GM12865 (cell line): ENCODE results near the gene FBXL4.

ENCODE experiments used
- DNase-seq: peaks from one replicate; pipeline ENCODE4 v3.0.0; 2010; ENCODE audit warnings: low read depth
- H3K4me3 ChIP-seq: 2 replicates; pipeline ENCODE4 v1.5.1; 2011; ENCODE audit warnings: mild to moderate bottlenecking, low read depth, low read length, control low read depth
- TF ChIP-seq, protein P1 (sequence below): IDR thresholded peaks from 2 replicates; pipeline ENCODE4 v1.5.1; 2011; ENCODE audit warnings: low read length, control low read depth, low read depth, inconsistent platforms; ENCODE audit not compliant: insufficient read depth; ENCODE audit errors: missing control alignments

The FBXL4 gene

DNA sequence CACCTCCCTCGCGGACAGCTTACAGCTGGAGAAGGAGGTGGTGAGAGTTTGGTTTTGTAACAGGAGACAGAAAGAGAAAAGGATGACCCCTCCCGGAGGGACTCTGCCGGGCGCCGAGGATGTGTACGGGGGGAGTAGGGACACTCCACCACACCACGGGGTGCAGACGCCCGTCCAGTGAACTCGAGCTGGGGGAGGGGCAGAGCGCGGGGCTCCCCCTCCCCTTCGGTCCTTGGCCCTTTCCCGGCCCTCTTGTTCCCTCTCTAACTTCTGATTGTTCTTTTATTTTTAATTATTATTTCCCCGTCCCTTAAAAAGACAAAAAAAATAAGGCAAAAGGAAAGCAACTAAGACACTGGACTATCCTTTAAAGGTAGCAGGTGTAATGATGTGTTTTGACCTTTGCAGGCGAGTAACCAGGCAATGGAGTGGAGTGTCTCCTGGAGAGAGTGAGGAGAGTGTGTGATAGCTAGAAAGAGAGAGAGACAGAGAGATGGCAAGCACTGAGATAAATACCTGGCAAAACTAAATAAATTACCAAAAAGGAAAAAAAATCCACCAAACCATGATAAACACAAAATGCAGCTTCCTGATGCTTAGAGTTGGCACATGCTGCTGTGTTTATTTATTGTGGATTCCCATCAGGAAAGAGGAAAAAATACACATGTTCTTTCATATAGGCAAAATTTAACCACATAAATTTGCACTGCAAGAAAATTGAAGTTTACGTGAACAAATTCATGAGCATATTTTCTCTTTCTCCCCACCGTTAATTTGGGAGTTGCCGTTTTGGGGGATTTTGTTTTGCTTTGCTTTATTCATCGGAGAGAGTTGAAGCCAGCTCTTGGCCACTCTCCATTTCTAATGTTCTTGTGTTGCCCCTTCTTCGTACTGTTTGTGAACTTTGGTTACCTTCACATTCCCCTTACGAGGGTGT is 111.5 kb downstream of the FBXL4 start:
- no peak overlapping the region for H3K4me3 ChIP-seq
- TF ChIP-seq, protein P1, sequence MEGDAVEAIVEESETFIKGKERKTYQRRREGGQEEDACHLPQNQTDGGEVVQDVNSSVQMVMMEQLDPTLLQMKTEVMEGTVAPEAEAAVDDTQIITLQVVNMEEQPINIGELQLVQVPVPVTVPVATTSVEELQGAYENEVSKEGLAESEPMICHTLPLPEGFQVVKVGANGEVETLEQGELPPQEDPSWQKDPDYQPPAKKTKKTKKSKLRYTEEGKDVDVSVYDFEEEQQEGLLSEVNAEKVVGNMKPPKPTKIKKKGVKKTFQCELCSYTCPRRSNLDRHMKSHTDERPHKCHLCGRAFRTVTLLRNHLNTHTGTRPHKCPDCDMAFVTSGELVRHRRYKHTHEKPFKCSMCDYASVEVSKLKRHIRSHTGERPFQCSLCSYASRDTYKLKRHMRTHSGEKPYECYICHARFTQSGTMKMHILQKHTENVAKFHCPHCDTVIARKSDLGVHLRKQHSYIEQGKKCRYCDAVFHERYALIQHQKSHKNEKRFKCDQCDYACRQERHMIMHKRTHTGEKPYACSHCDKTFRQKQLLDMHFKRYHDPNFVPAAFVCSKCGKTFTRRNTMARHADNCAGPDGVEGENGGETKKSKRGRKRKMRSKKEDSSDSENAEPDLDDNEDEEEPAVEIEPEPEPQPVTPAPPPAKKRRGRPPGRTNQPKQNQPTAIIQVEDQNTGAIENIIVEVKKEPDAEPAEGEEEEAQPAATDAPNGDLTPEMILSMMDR, result no peak
- no peak for DNase-seq

DNA sequence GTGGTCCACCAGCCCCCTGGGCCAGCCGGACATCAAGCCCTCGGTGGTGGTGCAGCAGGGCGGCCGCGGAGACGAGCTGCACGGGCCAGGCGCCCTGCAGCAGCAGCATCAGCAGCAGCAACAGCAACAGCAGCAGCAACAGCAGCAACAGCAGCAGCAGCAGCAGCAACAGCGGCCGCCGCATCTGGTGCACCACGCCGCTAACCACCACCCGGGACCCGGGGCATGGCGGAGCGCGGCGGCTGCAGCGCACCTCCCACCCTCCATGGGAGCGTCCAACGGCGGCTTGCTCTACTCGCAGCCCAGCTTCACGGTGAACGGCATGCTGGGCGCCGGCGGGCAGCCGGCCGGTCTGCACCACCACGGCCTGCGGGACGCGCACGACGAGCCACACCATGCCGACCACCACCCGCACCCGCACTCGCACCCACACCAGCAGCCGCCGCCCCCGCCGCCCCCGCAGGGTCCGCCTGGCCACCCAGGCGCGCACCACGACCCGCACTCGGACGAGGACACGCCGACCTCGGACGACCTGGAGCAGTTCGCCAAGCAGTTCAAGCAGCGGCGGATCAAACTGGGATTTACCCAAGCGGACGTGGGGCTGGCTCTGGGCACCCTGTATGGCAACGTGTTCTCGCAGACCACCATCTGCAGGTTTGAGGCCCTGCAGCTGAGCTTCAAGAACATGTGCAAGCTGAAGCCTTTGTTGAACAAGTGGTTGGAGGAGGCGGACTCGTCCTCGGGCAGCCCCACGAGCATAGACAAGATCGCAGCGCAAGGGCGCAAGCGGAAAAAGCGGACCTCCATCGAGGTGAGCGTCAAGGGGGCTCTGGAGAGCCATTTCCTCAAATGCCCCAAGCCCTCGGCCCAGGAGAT is 112.4 kb downstream of the FBXL4 start:
- no peak for DNase-seq
- peak overlapping the region; percentile 29 for H3K4me3 ChIP-seq
- TF ChIP-seq, protein P1, result no peak

GRCh38 chr6:98834060-98835031 is 113.4 kb downstream of the FBXL4 start, which contains the start of gene POU3F2:
POU3F2 (plus strand) TSS chr6:98834574; CDS start chr6:98834874, 300 bp downstream.
- H3K4me3 ChIP-seq, result peak within 1 kb of the TSS; percentile 55
- DNase-seq, result peak; percentile 78
- TF ChIP-seq, protein P1, result no peak

DNA sequence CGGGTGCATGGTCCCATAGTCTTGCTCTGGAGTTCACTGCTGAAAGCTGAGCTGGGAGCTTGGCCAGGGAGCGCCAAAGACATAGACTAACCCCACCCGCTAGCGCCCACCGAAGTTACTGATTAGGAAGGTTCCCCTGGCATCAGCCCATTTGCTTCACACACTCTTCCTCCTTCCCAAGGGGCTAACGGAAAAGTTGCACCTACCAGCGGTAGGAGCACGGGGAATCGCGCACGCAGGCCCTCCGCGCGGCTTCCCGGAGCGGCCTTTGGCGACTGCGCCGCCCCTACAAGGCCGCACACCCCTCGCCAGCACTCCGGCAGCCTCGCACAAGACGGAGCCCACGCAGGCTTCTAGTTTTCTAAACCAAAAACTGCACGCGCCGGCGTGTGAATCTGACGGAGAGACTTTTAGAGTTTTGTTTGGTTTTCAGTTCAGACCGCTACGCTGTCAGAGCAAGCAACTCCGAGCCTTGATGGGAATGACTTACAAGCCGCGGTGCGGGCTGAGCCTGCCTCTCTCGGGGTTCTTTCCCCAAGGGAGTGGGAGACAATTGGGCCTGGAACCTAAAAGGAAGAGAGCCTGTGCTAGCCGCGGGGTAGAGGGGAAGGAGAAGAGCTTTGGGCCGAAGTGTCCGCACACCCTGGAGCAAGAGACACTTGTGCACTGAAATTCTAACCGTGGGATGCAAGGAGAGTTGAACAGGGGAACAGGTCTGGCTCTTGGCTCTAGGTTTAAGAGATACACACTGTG is 114.3 kb downstream of the FBXL4 start:
- TF ChIP-seq, protein P1, result no peak
- H3K4me3 ChIP-seq, result peak overlapping the region; percentile 55
- DNase-seq, result no peak

GRCh38 chr6:98833057-98833306 is 114.8 kb downstream of the FBXL4 start:
- DNase-seq, result no peak
- no peak overlapping the region for H3K4me3 ChIP-seq
- TF ChIP-seq, protein P1, result no peak
